Retinal pigment epithelial cell (primary cell): ENCODE data around the gene STARD7.
"Not testable (repeated sequence)": the region's sequence is repeated elsewhere in the genome, so short reads cannot be mapped to it uniquely, and the experiment has no call there.

Experiments used
- DNase-seq: peaks from one replicate; pipeline ENCODE4 v3.0.0-alpha.2; 2010; ENCODE audit warnings: low read depth
- H3K4me3 ChIP-seq: 2 replicates; pipeline ENCODE4 v1.5.1; 2011; ENCODE audit warnings: mild to moderate bottlenecking, low read length, control low read depth, moderate library complexity
- CTCF ChIP-seq: conservative IDR thresholded peaks from 2 replicates; pipeline ENCODE4 v1.5.1; 2011; ENCODE audit warnings: low read depth, low read length, control low read depth, inconsistent platforms

Gene STARD7, protein sequence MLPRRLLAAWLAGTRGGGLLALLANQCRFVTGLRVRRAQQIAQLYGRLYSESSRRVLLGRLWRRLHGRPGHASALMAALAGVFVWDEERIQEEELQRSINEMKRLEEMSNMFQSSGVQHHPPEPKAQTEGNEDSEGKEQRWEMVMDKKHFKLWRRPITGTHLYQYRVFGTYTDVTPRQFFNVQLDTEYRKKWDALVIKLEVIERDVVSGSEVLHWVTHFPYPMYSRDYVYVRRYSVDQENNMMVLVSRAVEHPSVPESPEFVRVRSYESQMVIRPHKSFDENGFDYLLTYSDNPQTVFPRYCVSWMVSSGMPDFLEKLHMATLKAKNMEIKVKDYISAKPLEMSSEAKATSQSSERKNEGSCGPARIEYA

DNA sequence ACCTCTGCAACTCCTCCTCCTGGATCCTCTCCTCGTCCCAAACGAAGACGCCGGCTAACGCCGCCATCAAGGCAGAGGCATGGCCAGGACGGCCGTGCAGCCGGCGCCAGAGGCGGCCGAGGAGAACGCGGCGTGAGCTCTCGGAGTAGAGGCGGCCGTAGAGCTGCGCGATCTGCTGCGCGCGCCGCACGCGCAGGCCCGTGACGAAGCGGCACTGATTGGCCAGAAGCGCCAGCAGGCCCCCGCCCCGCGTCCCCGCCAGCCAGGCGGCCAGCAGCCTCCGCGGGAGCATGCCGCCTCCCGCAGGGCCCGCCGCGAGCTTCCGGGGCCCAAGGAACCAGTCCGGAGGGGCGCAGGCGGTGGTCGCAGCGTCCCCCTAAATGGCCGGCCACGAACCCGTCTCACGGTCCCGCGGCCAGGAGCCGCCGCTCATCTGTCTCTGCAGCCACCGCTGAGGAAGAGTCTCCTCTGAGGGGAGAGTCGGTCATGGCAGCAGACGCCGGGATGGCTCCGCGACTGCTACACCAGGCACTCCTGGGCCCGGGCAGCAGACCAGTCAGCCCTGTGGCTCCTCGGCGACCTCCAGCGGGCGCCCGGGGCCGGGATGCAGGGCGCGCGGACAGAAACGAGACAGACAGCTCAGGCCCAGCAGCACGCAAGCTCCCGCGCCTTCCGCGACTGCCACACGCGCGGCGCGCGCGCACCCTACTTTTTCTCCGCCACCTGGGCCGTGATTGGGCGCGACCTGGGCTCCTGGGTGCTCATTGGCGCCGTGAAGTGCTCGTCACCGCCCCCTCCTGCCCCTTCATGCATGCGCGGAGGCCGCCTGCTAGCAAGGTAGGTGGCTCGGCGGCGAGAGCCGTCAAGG lies at the start of gene STARD7:
STARD7 (minus strand) TSS at position 685 of the 868 bp plus-strand sequence; CDS start at position 292, 393 bp downstream.
- TF ChIP-seq CTCF: no peak
- H3K4me3 ChIP-seq: peak within 1 kb of the TSS; percentile 74
- peak; percentile 92 for DNase-seq

DNA sequence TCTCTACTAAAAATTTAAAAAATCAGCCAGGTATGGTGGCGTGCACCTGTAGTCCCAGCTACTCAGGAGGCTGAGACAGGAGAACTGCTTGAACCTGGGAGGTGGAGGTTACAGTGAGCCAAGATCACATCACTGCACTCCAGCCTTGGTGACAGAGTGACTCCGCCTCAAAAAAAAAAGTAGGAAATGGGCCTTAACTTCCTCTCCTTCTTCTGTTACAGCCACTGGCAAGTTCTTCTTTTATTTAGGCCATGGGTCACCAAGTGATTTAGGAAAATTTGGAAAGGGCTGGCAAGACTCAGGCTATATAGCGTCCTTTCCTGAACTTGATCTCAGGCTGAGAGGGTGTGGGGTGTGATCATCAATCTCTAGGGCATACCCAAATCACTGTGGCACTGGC lies 49.1 kb upstream of the STARD7 start:
- H3K4me3 ChIP-seq, DNase-seq: not testable (repeated sequence)

- DNase-seq: no peak
- TF ChIP-seq CTCF: no peak
- no peak overlapping the region for H3K4me3 ChIP-seq
These were observed 48.0 kb upstream of the STARD7 start for GRCh38 chr2:96256611-96257113.

GRCh38 chr2:96254571-96254970 lies 45.9 kb upstream of the STARD7 start:
- no peak overlapping the region for H3K4me3 ChIP-seq
- no peak for DNase-seq
- no peak for TF ChIP-seq CTCF

- no peak overlapping the region for H3K4me3 ChIP-seq
- no peak for TF ChIP-seq CTCF
- DNase-seq: no peak
These were observed 44.4 kb upstream of the STARD7 start for GRCh38 chr2:96253006-96253405.

- DNase-seq: no peak
- no peak for TF ChIP-seq CTCF
- H3K4me3 ChIP-seq: no peak overlapping the region
These were observed 43.9 kb upstream of the STARD7 start for GRCh38 chr2:96252526-96252925.

- TF ChIP-seq CTCF: no peak
- no peak overlapping the region for H3K4me3 ChIP-seq
- peak; percentile 87 for DNase-seq
These were observed 43.2 kb upstream of the STARD7 start for GRCh38 chr2:96251721-96252292.
